SK-N-SH treated with all-trans-retinoic acid at 6 μM for 48 hours (cell line): Measurements from ENCODE around the gene TCF12.

Experiments used
- ATAC-seq: fragments of 200-7000 bp; cut with Tn5 transposase; 3 replicates; pipeline ENCODE4 v1.9.1; 2020; ENCODE audit warnings: mild to moderate bottlenecking, moderate library complexity
- ARNTL ChIP-seq: fragments of 450-650 bp; formaldehyde crosslinking; IDR thresholded peaks from 2 replicates; pipeline ENCODE4 v1.5.0; 2020; ENCODE audit warnings: low read depth, mild to moderate bottlenecking, moderate library complexity, borderline replicate concordance
- BACH2 ChIP-seq: fragments of 250-450 bp; sonication (Bioruptor Pico); IDR thresholded peaks from 2 replicates; pipeline ENCODE4 v1.9.0; 2021; ENCODE audit warnings: mild to moderate bottlenecking, borderline replicate concordance
- CSDC2 ChIP-seq: fragments of 250-450 bp; sonication (Bioruptor Pico); IDR thresholded peaks from 2 replicates; pipeline ENCODE4 v1.5.0; 2020; ENCODE audit warnings: mild to moderate bottlenecking, moderate library complexity
- ESRRG ChIP-seq: fragments of 250-450 bp; sonication (Bioruptor Pico); IDR thresholded peaks from 2 replicates; pipeline ENCODE4 v1.6.1; 2021; ENCODE audit warnings: mild to moderate bottlenecking
- GLIS3 ChIP-seq: fragments of 250-450 bp; sonication (Bioruptor Pico); IDR thresholded peaks from 2 replicates; pipeline ENCODE4 v1.5.0; 2020; ENCODE audit warnings: mild to moderate bottlenecking, moderate library complexity
- OSR1 ChIP-seq: fragments of 250-450 bp; sonication (Bioruptor Pico); IDR thresholded peaks from 2 replicates; pipeline ENCODE4 v1.8.0; 2022; ENCODE audit warnings: moderate library complexity, mild to moderate bottlenecking, inconsistent platforms
- PATZ1 ChIP-seq: fragments of 250-450 bp; sonication (Bioruptor Pico); IDR thresholded peaks from 2 replicates; pipeline ENCODE4 v1.8.0; 2020; ENCODE audit warnings: mild to moderate bottlenecking, moderate library complexity, borderline replicate concordance
- PPARA ChIP-seq: fragments of 250-450 bp; sonication (Bioruptor Pico); IDR thresholded peaks from 2 replicates; pipeline ENCODE4 v1.5.0; 2020; ENCODE audit warnings: mild to moderate bottlenecking, borderline replicate concordance
- RARB ChIP-seq: fragments of 250-450 bp; sonication (Bioruptor Pico); IDR thresholded peaks from 2 replicates; pipeline ENCODE4 v1.8.0; 2021; ENCODE audit warnings: mild to moderate bottlenecking, moderate library complexity
- SNAI2 ChIP-seq: fragments of 250-450 bp; sonication (Bioruptor Pico); IDR thresholded peaks from 2 replicates; pipeline ENCODE4 v1.5.0; 2020; ENCODE audit warnings: mild to moderate bottlenecking, moderate library complexity
- TCF4 ChIP-seq: fragments of 250-450 bp; sonication (Bioruptor Pico); IDR thresholded peaks from 2 replicates; pipeline ENCODE4 v1.8.0; 2021; ENCODE audit warnings: mild to moderate bottlenecking, moderate library complexity, borderline replicate concordance
- TOX ChIP-seq: fragments of 250-450 bp; sonication (Bioruptor Pico); IDR thresholded peaks from 2 replicates; pipeline ENCODE4 v1.8.0; 2021; ENCODE audit warnings: mild to moderate bottlenecking, moderate library complexity, borderline replicate concordance
- ZC3H10 ChIP-seq: fragments of 250-450 bp; sonication (Bioruptor Pico); IDR thresholded peaks from 2 replicates; pipeline ENCODE4 v1.5.1; 2021; ENCODE audit warnings: mild to moderate bottlenecking, moderate library complexity
- ZFP30 ChIP-seq: fragments of 450-650 bp; formaldehyde crosslinking; IDR thresholded peaks from 2 replicates; pipeline ENCODE4 v1.5.0; 2022; ENCODE audit warnings: mild to moderate bottlenecking, moderate library complexity
- ZNF565 ChIP-seq: fragments of 450-650 bp; formaldehyde crosslinking; conservative IDR thresholded peaks from 2 replicates; pipeline ENCODE4 v1.5.0; 2020; ENCODE audit warnings: low read depth, mild to moderate bottlenecking, moderate library complexity
- ZNF70 ChIP-seq: fragments of 450-650 bp; formaldehyde crosslinking; IDR thresholded peaks from 2 replicates; pipeline ENCODE4 v1.5.0; 2020; ENCODE audit warnings: mild to moderate bottlenecking, moderate library complexity
- ZNF8 ChIP-seq: fragments of 450-650 bp; formaldehyde crosslinking; IDR thresholded peaks from 2 replicates; pipeline ENCODE4 v1.5.0; 2020; ENCODE audit warnings: mild to moderate bottlenecking, moderate library complexity
- TF ChIP-seq, protein P1 (sequence below): fragments of 250-450 bp; sonication (Bioruptor Pico); IDR thresholded peaks from 2 replicates; pipeline ENCODE4 v1.5.0; 2020; ENCODE audit warnings: mild to moderate bottlenecking, moderate library complexity
- TF ChIP-seq, protein P2 (sequence below): fragments of 250-450 bp; sonication (Bioruptor Pico); IDR thresholded peaks from 2 replicates; pipeline ENCODE4 v1.8.0; 2021; ENCODE audit warnings: low read depth, mild to moderate bottlenecking, moderate library complexity, borderline replicate concordance
- TF ChIP-seq, protein P3 (sequence below): fragments of 250-450 bp; sonication (Bioruptor Pico); IDR thresholded peaks from 2 replicates; pipeline ENCODE4 v1.5.1; 2020; ENCODE audit warnings: low read depth, mild to moderate bottlenecking, moderate library complexity
- TF ChIP-seq, protein P4 (sequence below): fragments of 250-450 bp; sonication (Bioruptor Pico); IDR thresholded peaks from 2 replicates; pipeline ENCODE4 v1.5.1; 2021; ENCODE audit warnings: mild to moderate bottlenecking, moderate library complexity

Gene TCF12

DNA sequence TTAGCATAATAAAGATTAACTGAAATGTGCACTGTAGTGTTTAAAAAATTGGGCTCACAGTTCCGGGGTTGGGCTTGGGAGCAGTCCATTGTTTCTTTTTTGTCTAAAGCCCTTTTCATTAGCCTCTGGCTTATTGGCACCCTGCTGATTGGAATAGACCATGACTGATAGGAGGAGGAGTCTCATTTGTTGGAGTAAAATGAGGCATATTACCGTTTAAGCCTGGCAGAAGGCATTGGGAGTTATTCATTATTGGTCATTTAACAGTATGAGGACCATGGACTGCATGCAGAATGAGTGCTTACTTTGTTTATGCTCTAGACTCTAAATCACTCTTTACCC is 318.8 kb downstream of the TCF12 start:
- TF ChIP-seq ZC3H10 (CRISPR knock-in tag) (no peak), ARNTL (CRISPR knock-in tag) (no peak), SNAI2 (CRISPR knock-in tag) (no peak), ZFP30 (CRISPR knock-in tag) (no peak), RARB (CRISPR knock-in tag) (no peak), TCF4 (CRISPR knock-in tag) (no peak), OSR1 (CRISPR knock-in tag) (no peak)
- TF ChIP-seq, protein P1, sequence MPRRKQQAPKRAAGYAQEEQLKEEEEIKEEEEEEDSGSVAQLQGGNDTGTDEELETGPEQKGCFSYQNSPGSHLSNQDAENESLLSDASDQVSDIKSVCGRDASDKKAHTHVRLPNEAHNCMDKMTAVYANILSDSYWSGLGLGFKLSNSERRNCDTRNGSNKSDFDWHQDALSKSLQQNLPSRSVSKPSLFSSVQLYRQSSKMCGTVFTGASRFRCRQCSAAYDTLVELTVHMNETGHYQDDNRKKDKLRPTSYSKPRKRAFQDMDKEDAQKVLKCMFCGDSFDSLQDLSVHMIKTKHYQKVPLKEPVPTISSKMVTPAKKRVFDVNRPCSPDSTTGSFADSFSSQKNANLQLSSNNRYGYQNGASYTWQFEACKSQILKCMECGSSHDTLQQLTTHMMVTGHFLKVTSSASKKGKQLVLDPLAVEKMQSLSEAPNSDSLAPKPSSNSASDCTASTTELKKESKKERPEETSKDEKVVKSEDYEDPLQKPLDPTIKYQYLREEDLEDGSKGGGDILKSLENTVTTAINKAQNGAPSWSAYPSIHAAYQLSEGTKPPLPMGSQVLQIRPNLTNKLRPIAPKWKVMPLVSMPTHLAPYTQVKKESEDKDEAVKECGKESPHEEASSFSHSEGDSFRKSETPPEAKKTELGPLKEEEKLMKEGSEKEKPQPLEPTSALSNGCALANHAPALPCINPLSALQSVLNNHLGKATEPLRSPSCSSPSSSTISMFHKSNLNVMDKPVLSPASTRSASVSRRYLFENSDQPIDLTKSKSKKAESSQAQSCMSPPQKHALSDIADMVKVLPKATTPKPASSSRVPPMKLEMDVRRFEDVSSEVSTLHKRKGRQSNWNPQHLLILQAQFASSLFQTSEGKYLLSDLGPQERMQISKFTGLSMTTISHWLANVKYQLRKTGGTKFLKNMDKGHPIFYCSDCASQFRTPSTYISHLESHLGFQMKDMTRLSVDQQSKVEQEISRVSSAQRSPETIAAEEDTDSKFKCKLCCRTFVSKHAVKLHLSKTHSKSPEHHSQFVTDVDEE (CRISPR knock-in tag) = no peak
- TF ChIP-seq, protein P2, sequence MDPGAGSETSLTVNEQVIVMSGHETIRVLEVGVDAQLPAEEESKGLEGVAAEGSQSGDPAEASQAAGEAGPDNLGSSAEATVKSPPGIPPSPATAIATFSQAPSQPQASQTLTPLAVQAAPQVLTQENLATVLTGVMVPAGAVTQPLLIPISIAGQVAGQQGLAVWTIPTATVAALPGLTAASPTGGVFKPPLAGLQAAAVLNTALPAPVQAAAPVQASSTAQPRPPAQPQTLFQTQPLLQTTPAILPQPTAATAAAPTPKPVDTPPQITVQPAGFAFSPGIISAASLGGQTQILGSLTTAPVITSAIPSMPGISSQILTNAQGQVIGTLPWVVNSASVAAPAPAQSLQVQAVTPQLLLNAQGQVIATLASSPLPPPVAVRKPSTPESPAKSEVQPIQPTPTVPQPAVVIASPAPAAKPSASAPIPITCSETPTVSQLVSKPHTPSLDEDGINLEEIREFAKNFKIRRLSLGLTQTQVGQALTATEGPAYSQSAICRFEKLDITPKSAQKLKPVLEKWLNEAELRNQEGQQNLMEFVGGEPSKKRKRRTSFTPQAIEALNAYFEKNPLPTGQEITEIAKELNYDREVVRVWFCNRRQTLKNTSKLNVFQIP (CRISPR knock-in tag) = no peak
- TF ChIP-seq, protein P3, sequence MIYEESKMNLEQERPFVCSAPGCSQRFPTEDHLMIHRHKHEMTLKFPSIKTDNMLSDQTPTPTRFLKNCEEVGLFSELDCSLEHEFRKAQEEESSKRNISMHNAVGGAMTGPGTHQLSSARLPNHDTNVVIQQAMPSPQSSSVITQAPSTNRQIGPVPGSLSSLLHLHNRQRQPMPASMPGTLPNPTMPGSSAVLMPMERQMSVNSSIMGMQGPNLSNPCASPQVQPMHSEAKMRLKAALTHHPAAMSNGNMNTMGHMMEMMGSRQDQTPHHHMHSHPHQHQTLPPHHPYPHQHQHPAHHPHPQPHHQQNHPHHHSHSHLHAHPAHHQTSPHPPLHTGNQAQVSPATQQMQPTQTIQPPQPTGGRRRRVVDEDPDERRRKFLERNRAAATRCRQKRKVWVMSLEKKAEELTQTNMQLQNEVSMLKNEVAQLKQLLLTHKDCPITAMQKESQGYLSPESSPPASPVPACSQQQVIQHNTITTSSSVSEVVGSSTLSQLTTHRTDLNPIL (CRISPR knock-in tag) = no peak
- ATAC-seq = no peak

- ATAC-seq = no peak
- TF ChIP-seq ZC3H10 (CRISPR knock-in tag) (no peak), PATZ1 (no peak), ARNTL (CRISPR knock-in tag) (no peak), OSR1 (CRISPR knock-in tag) (no peak), BACH2 (no peak), ZNF565 (CRISPR knock-in tag) (no peak), GLIS3 (no peak), RARB (CRISPR knock-in tag) (no peak), ZFP30 (CRISPR knock-in tag) (no peak), PPARA (CRISPR knock-in tag) (no peak), TOX (CRISPR knock-in tag) (no peak), TCF4 (CRISPR knock-in tag) (no peak), ZNF70 (no peak), ESRRG (CRISPR knock-in tag) (no peak), CSDC2 (CRISPR knock-in tag) (no peak), ZNF8 (no peak)
- TF ChIP-seq, protein P1 (CRISPR knock-in tag) = no peak
- TF ChIP-seq, protein P3 (CRISPR knock-in tag) = no peak
- TF ChIP-seq, protein P4, sequence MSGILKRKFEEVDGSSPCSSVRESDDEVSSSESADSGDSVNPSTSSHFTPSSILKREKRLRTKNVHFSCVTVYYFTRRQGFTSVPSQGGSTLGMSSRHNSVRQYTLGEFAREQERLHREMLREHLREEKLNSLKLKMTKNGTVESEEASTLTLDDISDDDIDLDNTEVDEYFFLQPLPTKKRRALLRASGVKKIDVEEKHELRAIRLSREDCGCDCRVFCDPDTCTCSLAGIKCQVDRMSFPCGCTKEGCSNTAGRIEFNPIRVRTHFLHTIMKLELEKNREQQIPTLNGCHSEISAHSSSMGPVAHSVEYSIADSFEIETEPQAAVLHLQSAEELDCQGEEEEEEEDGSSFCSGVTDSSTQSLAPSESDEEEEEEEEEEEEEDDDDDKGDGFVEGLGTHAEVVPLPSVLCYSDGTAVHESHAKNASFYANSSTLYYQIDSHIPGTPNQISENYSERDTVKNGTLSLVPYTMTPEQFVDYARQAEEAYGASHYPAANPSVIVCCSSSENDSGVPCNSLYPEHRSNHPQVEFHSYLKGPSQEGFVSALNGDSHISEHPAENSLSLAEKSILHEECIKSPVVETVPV = no peak
- TF ChIP-seq, protein P2 (CRISPR knock-in tag) = no peak
- TF ChIP-seq, all 23 proteins: peak for 0
Measured at GRCh38 chr15:57237676-57238075, 319.2 kb downstream of the TCF12 start.
